HG03095 (cell line): Measurements from ENCODE around the gene SSX5.
"Not testable (repeated sequence)": the region's sequence is repeated elsewhere in the genome, so short reads cannot be mapped to it uniquely, and the experiment has no call there.

Experiments used
- ATAC-seq: cut with Tn5 transposase; IDR thresholded peaks from one replicate; pipeline ENCODE4 v1.9.1; 2021; ENCODE audit warnings: moderate library complexity; ENCODE audit not compliant: unreplicated experiment

Gene SSX5

GRCh38 chrX:48196745-48197201 is at the start of gene SSX5:
SSX5 (minus strand) TSS chrX:48196795; CDS start chrX:48195358, 1,437 bp downstream.
- no peak for ATAC-seq

- ATAC-seq = not testable (repeated sequence)
Observed at GRCh38 chrX:48224196-48224595, 27.6 kb upstream of the SSX5 start.

DNA sequence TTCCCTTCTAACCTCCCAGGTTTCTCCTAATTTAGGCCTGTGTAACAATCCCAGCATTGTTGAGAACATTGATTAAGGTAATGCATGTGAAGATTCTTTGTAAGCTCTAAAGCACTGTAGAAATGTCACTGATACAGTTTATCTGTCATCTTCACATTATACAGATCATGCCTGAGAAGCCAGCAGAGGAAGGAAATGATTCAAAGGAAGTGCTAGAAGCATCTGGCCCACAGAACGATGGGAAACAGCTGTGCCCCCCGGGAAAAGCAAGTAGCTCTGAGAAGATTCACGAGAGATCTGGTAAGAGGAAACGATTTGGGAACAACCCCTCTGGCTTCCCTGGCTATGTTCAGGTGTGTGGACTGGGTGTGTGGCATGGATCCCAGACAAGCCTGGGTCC is 17.7 kb upstream of the SSX5 start:
- ATAC-seq = not testable (repeated sequence)

DNA sequence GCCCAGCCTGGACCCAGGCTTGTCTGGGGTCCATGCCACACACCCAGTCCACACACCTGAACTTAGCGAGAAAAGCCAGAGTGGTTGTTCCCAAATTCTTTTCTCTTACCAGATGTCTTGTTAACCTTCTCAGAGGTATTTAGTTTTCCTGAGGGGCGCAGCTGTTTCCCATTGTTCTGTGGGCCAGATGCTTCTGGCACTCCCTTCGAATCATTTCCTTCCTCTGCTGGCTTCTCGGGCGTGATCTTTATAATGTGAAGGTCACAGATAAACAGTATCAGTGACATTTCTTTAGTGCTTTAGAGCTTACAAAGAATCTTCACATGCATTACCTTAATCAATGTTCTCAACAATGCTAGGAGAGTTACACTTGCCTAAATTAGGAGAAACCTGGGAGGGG is 6.6 kb downstream of the SSX5 start:
- ATAC-seq = not testable (repeated sequence)

DNA sequence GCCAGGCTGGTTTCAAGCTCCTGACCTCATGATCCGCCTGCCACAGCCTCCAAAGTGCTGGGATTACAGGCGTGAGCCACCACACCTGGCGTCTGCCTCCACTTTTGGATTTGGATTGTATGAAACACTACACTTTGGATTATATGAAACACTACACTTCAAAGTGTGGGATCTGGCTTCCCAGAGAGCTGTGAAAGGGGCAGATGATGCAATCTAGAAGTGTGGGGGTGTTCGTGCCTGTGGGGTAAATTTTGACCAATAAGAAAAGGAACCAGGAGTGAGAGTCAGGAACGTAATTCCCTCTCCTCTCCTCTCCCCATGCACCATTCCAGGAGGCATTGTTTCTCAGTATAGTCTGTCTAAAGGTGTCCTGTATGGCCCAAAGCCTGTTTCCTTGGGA is 14.7 kb downstream of the SSX5 start:
- not testable (repeated sequence) for ATAC-seq

- no peak for ATAC-seq
Observed at GRCh38 chrX:48180811-48181210, 15.8 kb downstream of the SSX5 start.

GRCh38 chrX:48179691-48180090 is 16.9 kb downstream of the SSX5 start:
- no peak for ATAC-seq

GRCh38 chrX:48166322-48166721 is 30.3 kb downstream of the SSX5 start:
- ATAC-seq = not testable (repeated sequence)

GRCh38 chrX:48165241-48165640 is 31.4 kb downstream of the SSX5 start:
- ATAC-seq = no peak

GRCh38 chrX:48156014-48156413 is 40.6 kb downstream of the SSX5 start:
- ATAC-seq = no peak

GRCh38 chrX:48154796-48155195 is 41.8 kb downstream of the SSX5 start:
- ATAC-seq = no peak

- ATAC-seq = no peak
Observed at GRCh38 chrX:48153769-48154168, 42.8 kb downstream of the SSX5 start.

- not testable (repeated sequence) for ATAC-seq
Observed at GRCh38 chrX:48142697-48143096, 53.9 kb downstream of the SSX5 start.

- ATAC-seq = not testable (repeated sequence)
Observed at GRCh38 chrX:48141810-48142508, 54.6 kb downstream of the SSX5 start.

- not testable (repeated sequence) for ATAC-seq
Observed at GRCh38 chrX:48139076-48139475, 57.5 kb downstream of the SSX5 start.
